SK-N-SH treated with all-trans-retinoic acid at 6 μM for 48 hours (cell line): ENCODE measurements around the gene FAM117B.

Experiments used
- ATAC-seq: fragments of 200-7000 bp; cut with Tn5 transposase; 3 replicates; pipeline ENCODE4 v1.9.1; 2020; ENCODE audit warnings: mild to moderate bottlenecking, moderate library complexity
- ARNTL ChIP-seq: fragments of 450-650 bp; formaldehyde crosslinking; IDR thresholded peaks from 2 replicates; pipeline ENCODE4 v1.5.0; 2020; ENCODE audit warnings: low read depth, mild to moderate bottlenecking, moderate library complexity, borderline replicate concordance
- BACH2 ChIP-seq: fragments of 250-450 bp; sonication (Bioruptor Pico); IDR thresholded peaks from 2 replicates; pipeline ENCODE4 v1.9.0; 2021; ENCODE audit warnings: mild to moderate bottlenecking, borderline replicate concordance
- CREB5 ChIP-seq: fragments of 250-450 bp; sonication (Bioruptor Pico); IDR thresholded peaks from 2 replicates; pipeline ENCODE4 v1.5.1; 2020; ENCODE audit warnings: low read depth, mild to moderate bottlenecking, moderate library complexity
- CSDC2 ChIP-seq: fragments of 250-450 bp; sonication (Bioruptor Pico); IDR thresholded peaks from 2 replicates; pipeline ENCODE4 v1.5.0; 2020; ENCODE audit warnings: mild to moderate bottlenecking, moderate library complexity
- CSRNP3 ChIP-seq: fragments of 250-450 bp; sonication (Bioruptor Pico); IDR thresholded peaks from 2 replicates; pipeline ENCODE4 v1.5.1; 2021; ENCODE audit warnings: mild to moderate bottlenecking, moderate library complexity
- ESRRG ChIP-seq: fragments of 250-450 bp; sonication (Bioruptor Pico); IDR thresholded peaks from 2 replicates; pipeline ENCODE4 v1.6.1; 2021; ENCODE audit warnings: mild to moderate bottlenecking
- GLIS3 ChIP-seq: fragments of 250-450 bp; sonication (Bioruptor Pico); IDR thresholded peaks from 2 replicates; pipeline ENCODE4 v1.5.0; 2020; ENCODE audit warnings: mild to moderate bottlenecking, moderate library complexity
- ISL1 ChIP-seq: fragments of 250-450 bp; sonication (Bioruptor Pico); IDR thresholded peaks from 2 replicates; pipeline ENCODE4 v2.1.2; 2022; ENCODE audit warnings: mild to moderate bottlenecking, moderate library complexity
- OSR1 ChIP-seq: fragments of 250-450 bp; sonication (Bioruptor Pico); IDR thresholded peaks from 2 replicates; pipeline ENCODE4 v1.8.0; 2022; ENCODE audit warnings: moderate library complexity, mild to moderate bottlenecking, inconsistent platforms
- PATZ1 ChIP-seq: fragments of 250-450 bp; sonication (Bioruptor Pico); IDR thresholded peaks from 2 replicates; pipeline ENCODE4 v1.8.0; 2020; ENCODE audit warnings: mild to moderate bottlenecking, moderate library complexity, borderline replicate concordance
- POU6F1 ChIP-seq: fragments of 250-450 bp; sonication (Bioruptor Pico); IDR thresholded peaks from 2 replicates; pipeline ENCODE4 v1.8.0; 2021; ENCODE audit warnings: low read depth, mild to moderate bottlenecking, moderate library complexity, borderline replicate concordance
- RARB ChIP-seq: fragments of 250-450 bp; sonication (Bioruptor Pico); IDR thresholded peaks from 2 replicates; pipeline ENCODE4 v1.8.0; 2021; ENCODE audit warnings: mild to moderate bottlenecking, moderate library complexity
- SNAI2 ChIP-seq: fragments of 250-450 bp; sonication (Bioruptor Pico); IDR thresholded peaks from 2 replicates; pipeline ENCODE4 v1.5.0; 2020; ENCODE audit warnings: mild to moderate bottlenecking, moderate library complexity
- TCF4 ChIP-seq: fragments of 250-450 bp; sonication (Bioruptor Pico); IDR thresholded peaks from 2 replicates; pipeline ENCODE4 v1.8.0; 2021; ENCODE audit warnings: mild to moderate bottlenecking, moderate library complexity, borderline replicate concordance
- TOX ChIP-seq: fragments of 250-450 bp; sonication (Bioruptor Pico); IDR thresholded peaks from 2 replicates; pipeline ENCODE4 v1.8.0; 2021; ENCODE audit warnings: mild to moderate bottlenecking, moderate library complexity, borderline replicate concordance
- ZC3H10 ChIP-seq: fragments of 250-450 bp; sonication (Bioruptor Pico); IDR thresholded peaks from 2 replicates; pipeline ENCODE4 v1.5.1; 2021; ENCODE audit warnings: mild to moderate bottlenecking, moderate library complexity
- ZFP3 ChIP-seq: fragments of 250-450 bp; sonication (Bioruptor Pico); IDR thresholded peaks from 2 replicates; pipeline ENCODE4 v1.5.0; 2020; ENCODE audit warnings: mild to moderate bottlenecking, moderate library complexity
- ZFP30 ChIP-seq: fragments of 450-650 bp; formaldehyde crosslinking; IDR thresholded peaks from 2 replicates; pipeline ENCODE4 v1.5.0; 2022; ENCODE audit warnings: mild to moderate bottlenecking, moderate library complexity
- ZNF565 ChIP-seq: fragments of 450-650 bp; formaldehyde crosslinking; conservative IDR thresholded peaks from 2 replicates; pipeline ENCODE4 v1.5.0; 2020; ENCODE audit warnings: low read depth, mild to moderate bottlenecking, moderate library complexity
- ZNF70 ChIP-seq: fragments of 450-650 bp; formaldehyde crosslinking; IDR thresholded peaks from 2 replicates; pipeline ENCODE4 v1.5.0; 2020; ENCODE audit warnings: mild to moderate bottlenecking, moderate library complexity
- ZNF8 ChIP-seq: fragments of 450-650 bp; formaldehyde crosslinking; IDR thresholded peaks from 2 replicates; pipeline ENCODE4 v1.5.0; 2020; ENCODE audit warnings: mild to moderate bottlenecking, moderate library complexity

The FAM117B gene

GRCh38 chr2:202771336-202771735 lies 136.6 kb downstream of the FAM117B start:
- no peak for ATAC-seq
- TF ChIP-seq ISL1 (CRISPR knock-in tag) (no peak), CSDC2 (CRISPR knock-in tag) (no peak), ZNF70 (CRISPR knock-in tag) (no peak), ZFP3 (CRISPR knock-in tag) (no peak), ZFP30 (CRISPR knock-in tag) (no peak)
- TF ChIP-seq, all 23 proteins: peak for 0

GRCh38 chr2:202771741-202772460 lies 137.1 kb downstream of the FAM117B start:
- no peak for TF ChIP-seq ESRRG (CRISPR knock-in tag)
- TF ChIP-seq BACH2 (CRISPR knock-in tag) = no peak
- no peak for TF ChIP-seq RARB (CRISPR knock-in tag)
- TF ChIP-seq GLIS3 (CRISPR knock-in tag) = no peak
- TF ChIP-seq POU6F1 (CRISPR knock-in tag) = no peak
- no peak for TF ChIP-seq CREB5 (CRISPR knock-in tag)
- TF ChIP-seq SNAI2 = no peak
- no peak for TF ChIP-seq ISL1 (CRISPR knock-in tag)
- no peak for TF ChIP-seq OSR1 (CRISPR knock-in tag)
- TF ChIP-seq PATZ1 (CRISPR knock-in tag) = no peak
- TF ChIP-seq ZNF8 (CRISPR knock-in tag) = no peak
- TF ChIP-seq ZNF565 (CRISPR knock-in tag) = no peak
- TF ChIP-seq TCF4 (CRISPR knock-in tag) = no peak
- TF ChIP-seq ZFP3 (CRISPR knock-in tag) = no peak
- TF ChIP-seq CSDC2 (CRISPR knock-in tag) = no peak
- no peak for TF ChIP-seq TOX (CRISPR knock-in tag)
- TF ChIP-seq CSRNP3 = no peak
- TF ChIP-seq ZFP30 (CRISPR knock-in tag) = no peak
- no peak for ATAC-seq

GRCh38 chr2:202773301-202773973 lies 138.7 kb downstream of the FAM117B start:
- no peak for TF ChIP-seq ZC3H10 (CRISPR knock-in tag)
- TF ChIP-seq SNAI2 = no peak
- no peak for TF ChIP-seq POU6F1 (CRISPR knock-in tag)
- no peak for TF ChIP-seq ISL1 (CRISPR knock-in tag)
- TF ChIP-seq ZNF8 (CRISPR knock-in tag) = no peak
- no peak for TF ChIP-seq ARNTL (CRISPR knock-in tag)
- no peak for TF ChIP-seq ZNF565 (CRISPR knock-in tag)
- TF ChIP-seq GLIS3 (CRISPR knock-in tag) = no peak
- ATAC-seq = no peak
